K562 (cell line): ENCODE data around the gene CFD. TPM values are rescaled to one million over a fixed set of nuclear protein-coding genes. Genes with fewer than 3 reads are reported as not detected.

Experiments
- ATF7 ChIP-seq: fragments of 450-650 bp; IDR thresholded peaks from 2 replicates; pipeline ENCODE4 v1.7.1; 2014; ENCODE audit warnings: mild to moderate bottlenecking, moderate library complexity
- CREBBP ChIP-seq: IDR thresholded peaks from one replicate; pipeline ENCODE4 v1.6.1; 2012; ENCODE audit warnings: low read depth, mild to moderate bottlenecking, control low read depth, inconsistent platforms, low read length
- FIP1L1 ChIP-seq: fragments of 200-400 bp; formaldehyde crosslinking; IDR thresholded peaks from 2 replicates; pipeline ENCODE4 v1.6.1; 2018; ENCODE audit warnings: mild to moderate bottlenecking, low read depth, low read length; ENCODE audit not compliant: poor library complexity, severe bottlenecking
- FOXA3 ChIP-seq, 2 experiments: fragments of 450-650 bp in 1 of 2; sonication (generic) in 1 of 2; formaldehyde crosslinking; IDR thresholded peaks in 1 of 2; conservative IDR thresholded peaks in 1 of 2; 2 replicates each; pipeline versions ENCODE4 v1.4.0 to v1.8.0; 2020 to 2022; ENCODE audit warnings: mild to moderate bottlenecking in 2 of 2, missing genetic modification reagents in 1 of 2
- FOXP1 ChIP-seq: sonication (generic); formaldehyde crosslinking; IDR thresholded peaks from 2 replicates; pipeline ENCODE4 v1.8.0; 2022; ENCODE audit warnings: mild to moderate bottlenecking, missing genetic modification reagents
- ILK ChIP-seq: fragments of 450-650 bp; IDR thresholded peaks from 2 replicates; pipeline ENCODE4 v1.6.1; 2016; ENCODE audit warnings: missing genetic modification characterization, low read depth, mild to moderate bottlenecking, missing compliant biosample characterization, moderate library complexity, borderline replicate concordance
- LEF1 ChIP-seq: fragments of 450-650 bp; IDR thresholded peaks from 2 replicates; pipeline ENCODE4 v1.6.1; 2016; ENCODE audit warnings: mild to moderate bottlenecking
- NEUROD1 ChIP-seq: fragments of 150-350 bp; IDR thresholded peaks from 2 replicates; pipeline ENCODE4 v1.6.1; 2014; ENCODE audit warnings: borderline replicate concordance, low read length, low read depth; ENCODE audit not compliant: partially characterized antibody
- POLR2A ChIP-seq: fragments of 450-650 bp; conservative IDR thresholded peaks from 2 replicates; pipeline ENCODE4 v1.6.1; 2016
- PRPF4 ChIP-seq: fragments of 200-400 bp; formaldehyde crosslinking; IDR thresholded peaks from one replicate; pipeline ENCODE4 v1.6.1; 2017; ENCODE audit warnings: low read length, low read depth, mild to moderate bottlenecking; ENCODE audit not compliant: insufficient read depth, poor library complexity, severe bottlenecking
- PTBP1 ChIP-seq: fragments of 200-400 bp; formaldehyde crosslinking; IDR thresholded peaks from 2 replicates; pipeline ENCODE4 v1.6.1; 2017; ENCODE audit warnings: low read depth, low read length
- ZNF134 ChIP-seq: fragments of 250-450 bp; sonication (Bioruptor Pico); conservative IDR thresholded peaks from 2 replicates; pipeline ENCODE4 v1.4.0; 2020
- polyA plus RNA-seq, 8 experiments: library from polyadenylated mRNA; depleted of rRNA in 4 of 8; stranded (reverse) in 5 of 8; unstranded in 3 of 8; fragments of >200 nt; fragmentation: Nextera tagmentation in 2 of 8; fragmentation: Illumina TruSeq in 1 of 8; extraction: Ambion mirVana in 2 of 8; extraction: Trizol in 1 of 8; gene quantifications; 2 replicates each; pipeline versions ENCODE4 v1.2.1 to v1.2.3, GENCODE V29; 2011 to 2014; ENCODE audit warnings: inconsistent platforms in 1 of 8, missing spikeins in 1 of 8
- total RNA-seq, 7 experiments: library from RNA; depleted of rRNA in 6 of 7; stranded (reverse); fragments of >200 nt in 6 of 7; fragmentation: Illumina TruSeq in 2 of 7; extraction: Trizol in 2 of 7; gene quantifications; 2 replicates each; pipeline versions ENCODE4 v1.2.1 to v1.2.3, GENCODE V29; 2011 to 2021; ENCODE audit warnings: low replicate concordance in 1 of 7
- TF ChIP-seq, protein P1 (sequence below), 2 experiments: fragments of 450-650 bp; IDR thresholded peaks; 2 replicates each; pipeline ENCODE4 v1.6.1; 2016; ENCODE audit warnings: mild to moderate bottlenecking in 2 of 2, borderline replicate concordance in 1 of 2, low read depth in 1 of 2, moderate library complexity in 1 of 2
- TF ChIP-seq, protein P2 (sequence below): IDR thresholded peaks from 2 replicates; pipeline ENCODE4 v1.6.1; 2016; ENCODE audit warnings: missing genetic modification characterization, missing compliant biosample characterization
- TF ChIP-seq, protein P3 (sequence below): fragments of 250-450 bp; sonication (Bioruptor Pico); IDR thresholded peaks from 2 replicates; pipeline ENCODE4 v1.8.0; 2021; ENCODE audit warnings: mild to moderate bottlenecking, moderate library complexity

Gene CFD
- total and polyA plus RNA-seq, 9 of the 15 experiments (the other 6 are each of a cell fraction or from before 2014, with no cell fraction given): 0.52 to 59.4 (median 7.6) TPM

DNA sequence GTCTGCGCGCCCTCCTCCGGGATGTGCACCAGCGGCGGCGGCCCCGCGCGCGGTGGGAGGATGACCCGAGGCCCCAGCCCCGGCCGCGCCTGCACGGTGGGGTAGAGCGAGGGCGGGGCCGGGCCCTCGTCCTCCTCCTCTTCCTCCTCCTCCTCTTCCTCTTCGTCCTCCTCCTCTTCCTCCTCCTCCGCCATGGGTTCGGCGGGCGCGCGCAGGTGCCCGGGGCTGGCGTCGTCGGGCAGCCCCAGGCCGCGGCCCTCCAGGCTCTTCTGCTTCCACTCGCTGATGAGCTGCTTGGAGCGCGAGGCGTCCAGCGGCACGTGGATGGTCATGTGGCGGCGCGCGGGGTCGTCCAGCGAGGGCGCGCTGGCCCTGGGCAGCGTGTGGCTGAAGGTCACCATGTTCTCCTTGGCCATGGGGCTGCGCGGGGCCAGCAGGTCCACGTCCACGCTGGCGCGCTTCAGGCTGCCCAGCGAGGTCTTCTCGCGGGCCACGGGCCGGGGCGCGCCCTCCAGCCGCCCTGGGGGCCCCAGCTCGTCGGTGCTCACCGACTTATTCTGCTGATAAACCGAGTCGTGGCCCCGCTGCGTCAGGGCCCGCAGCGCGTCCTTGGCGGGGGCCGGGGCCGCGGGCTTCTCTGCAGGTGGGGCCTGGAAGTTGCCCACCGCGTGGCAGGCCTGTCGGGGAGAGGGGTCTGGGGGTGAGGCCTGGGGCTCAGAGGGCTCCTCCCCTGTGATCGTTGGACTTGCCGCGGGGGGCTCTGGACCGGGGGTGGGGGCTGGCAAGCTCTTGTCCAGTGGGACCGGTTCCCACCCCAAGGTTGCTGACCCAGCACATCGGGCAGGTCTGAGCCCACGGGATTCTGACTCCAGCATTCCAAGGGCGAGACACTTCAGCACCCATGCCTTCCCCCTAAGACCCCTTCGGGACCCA is 46.0 kb upstream of the CFD start (continued):
- TF ChIP-seq, protein P1, sequence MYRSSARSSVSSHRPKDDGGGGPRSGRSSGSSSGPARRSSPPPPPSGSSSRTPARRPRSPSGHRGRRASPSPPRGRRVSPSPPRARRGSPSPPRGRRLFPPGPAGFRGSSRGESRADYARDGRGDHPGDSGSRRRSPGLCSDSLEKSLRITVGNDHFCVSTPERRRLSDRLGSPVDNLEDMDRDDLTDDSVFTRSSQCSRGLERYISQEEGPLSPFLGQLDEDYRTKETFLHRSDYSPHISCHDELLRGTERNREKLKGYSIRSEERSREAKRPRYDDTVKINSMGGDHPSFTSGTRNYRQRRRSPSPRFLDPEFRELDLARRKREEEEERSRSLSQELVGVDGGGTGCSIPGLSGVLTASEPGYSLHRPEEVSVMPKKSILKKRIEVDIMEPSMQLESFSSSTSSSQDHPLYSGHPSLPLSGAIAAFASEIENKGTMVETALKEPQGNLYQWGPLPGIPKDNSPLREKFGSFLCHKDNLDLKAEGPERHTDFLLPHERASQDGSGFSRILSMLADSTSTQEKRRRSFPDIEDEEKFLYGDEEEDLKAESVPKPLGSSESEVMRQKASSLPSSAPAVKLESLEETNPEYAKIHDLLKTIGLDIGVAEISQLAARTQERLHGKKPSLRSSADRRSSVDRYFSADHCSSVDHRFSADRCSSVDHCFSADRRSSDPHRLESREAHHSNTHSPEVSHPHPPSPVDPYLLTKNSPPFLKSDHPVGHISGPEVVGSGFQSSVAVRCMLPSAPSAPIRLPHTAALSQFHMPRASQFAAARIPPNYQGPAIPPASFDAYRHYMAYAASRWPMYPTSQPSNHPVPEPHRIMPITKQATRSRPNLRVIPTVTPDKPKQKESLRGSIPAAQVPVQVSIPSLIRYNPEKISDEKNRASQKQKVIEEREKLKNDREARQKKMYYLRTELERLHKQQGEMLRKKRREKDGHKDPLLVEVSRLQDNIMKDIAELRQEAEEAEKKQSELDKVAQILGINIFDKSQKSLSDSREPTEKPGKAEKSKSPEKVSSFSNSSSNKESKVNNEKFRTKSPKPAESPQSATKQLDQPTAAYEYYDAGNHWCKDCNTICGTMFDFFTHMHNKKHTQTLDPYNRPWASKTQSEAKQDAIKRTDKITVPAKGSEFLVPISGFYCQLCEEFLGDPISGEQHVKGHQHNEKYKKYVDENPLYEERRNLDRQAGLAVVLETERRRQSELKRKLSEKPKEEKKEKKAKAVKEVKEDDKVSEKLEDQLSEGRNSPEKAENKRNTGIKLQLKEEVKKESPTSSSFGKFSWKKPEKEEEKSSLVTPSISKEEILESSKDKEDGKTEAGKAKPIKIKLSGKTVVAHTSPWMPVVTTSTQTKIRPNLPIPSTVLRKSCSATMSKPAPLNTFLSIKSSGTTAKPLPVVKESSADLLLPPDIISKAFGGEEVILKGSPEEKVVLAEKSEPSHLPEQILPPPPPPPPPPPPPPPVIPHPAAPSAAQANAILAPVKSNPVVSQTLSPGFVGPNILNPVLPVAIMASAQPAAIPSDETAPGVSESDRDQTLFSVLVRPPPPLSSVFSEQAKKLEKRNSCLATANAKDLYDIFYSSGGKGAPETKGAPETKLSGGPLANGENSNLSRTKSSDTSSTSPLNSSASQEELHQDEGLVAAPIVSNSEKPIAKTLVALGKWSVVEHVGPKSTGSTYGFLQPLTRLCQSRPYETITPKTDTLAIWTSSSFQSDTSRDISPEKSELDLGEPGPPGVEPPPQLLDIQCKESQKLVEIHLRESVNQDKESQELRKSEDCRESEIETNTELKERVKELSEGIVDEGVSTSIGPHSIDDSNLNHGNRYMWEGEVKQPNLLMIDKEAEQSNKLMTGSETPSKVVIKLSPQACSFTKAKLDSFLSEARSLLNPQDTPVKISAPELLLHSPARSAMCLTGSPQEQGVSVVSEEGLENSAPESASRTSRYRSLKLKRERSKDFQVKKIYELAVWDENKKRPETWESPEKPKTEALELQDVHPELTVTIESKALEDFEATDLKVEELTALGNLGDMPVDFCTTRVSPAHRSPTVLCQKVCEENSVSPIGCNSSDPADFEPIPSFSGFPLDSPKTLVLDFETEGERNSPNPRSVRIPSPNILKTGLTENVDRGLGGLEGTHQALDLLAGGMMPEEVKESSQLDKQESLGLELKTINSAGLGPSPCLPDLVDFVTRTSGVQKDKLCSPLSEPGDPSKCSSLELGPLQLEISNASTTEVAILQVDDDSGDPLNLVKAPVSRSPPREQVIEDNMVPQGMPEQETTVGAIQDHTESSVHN (IDR thresholded peaks at IDR 0.05; ENCODE audit: borderline replicate concordance in 1 of 2, low read depth in 1 of 2): no peak
- no peak for TF ChIP-seq CREBBP
- TF ChIP-seq, protein P2, sequence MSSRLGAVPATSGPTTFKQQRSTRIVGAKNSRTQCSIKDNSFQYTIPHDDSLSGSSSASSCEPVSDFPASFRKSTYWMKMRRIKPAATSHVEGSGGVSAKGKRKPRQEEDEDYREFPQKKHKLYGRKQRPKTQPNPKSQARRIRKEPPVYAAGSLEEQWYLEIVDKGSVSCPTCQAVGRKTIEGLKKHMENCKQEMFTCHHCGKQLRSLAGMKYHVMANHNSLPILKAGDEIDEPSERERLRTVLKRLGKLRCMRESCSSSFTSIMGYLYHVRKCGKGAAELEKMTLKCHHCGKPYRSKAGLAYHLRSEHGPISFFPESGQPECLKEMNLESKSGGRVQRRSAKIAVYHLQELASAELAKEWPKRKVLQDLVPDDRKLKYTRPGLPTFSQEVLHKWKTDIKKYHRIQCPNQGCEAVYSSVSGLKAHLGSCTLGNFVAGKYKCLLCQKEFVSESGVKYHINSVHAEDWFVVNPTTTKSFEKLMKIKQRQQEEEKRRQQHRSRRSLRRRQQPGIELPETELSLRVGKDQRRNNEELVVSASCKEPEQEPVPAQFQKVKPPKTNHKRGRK: no peak
- TF ChIP-seq, protein P3, sequence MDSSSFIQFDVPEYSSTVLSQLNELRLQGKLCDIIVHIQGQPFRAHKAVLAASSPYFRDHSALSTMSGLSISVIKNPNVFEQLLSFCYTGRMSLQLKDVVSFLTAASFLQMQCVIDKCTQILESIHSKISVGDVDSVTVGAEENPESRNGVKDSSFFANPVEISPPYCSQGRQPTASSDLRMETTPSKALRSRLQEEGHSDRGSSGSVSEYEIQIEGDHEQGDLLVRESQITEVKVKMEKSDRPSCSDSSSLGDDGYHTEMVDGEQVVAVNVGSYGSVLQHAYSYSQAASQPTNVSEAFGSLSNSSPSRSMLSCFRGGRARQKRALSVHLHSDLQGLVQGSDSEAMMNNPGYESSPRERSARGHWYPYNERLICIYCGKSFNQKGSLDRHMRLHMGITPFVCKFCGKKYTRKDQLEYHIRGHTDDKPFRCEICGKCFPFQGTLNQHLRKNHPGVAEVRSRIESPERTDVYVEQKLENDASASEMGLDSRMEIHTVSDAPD (CRISPR knock-in tag): no peak
- peak; percentile 54 for TF ChIP-seq PRPF4
- TF ChIP-seq POLR2A: peak; percentile 6; the same call in 1 of the 2 replicates
- no peak for TF ChIP-seq LEF1
- no peak for TF ChIP-seq ATF7
- TF ChIP-seq FOXA3 (CRISPR knock-in tag; conservative IDR thresholded peaks at IDR 0.05 in 1 of 2, IDR thresholded peaks at IDR 0.05 in 1 of 2): no peak
- TF ChIP-seq ZNF134 (CRISPR knock-in tag): no peak
- TF ChIP-seq PTBP1: peak; percentile 73; the same call in 1 of the 2 replicates
- TF ChIP-seq FOXP1: no peak
- TF ChIP-seq FIP1L1: peak; percentile 96
- no peak for TF ChIP-seq ILK
- no peak for TF ChIP-seq NEUROD1
